Ovary (tissue), 3 donors: ENCODE data around the gene EMILIN3.

Experiments
- CTCF ChIP-seq, 3 donors: fragments of 450-650 bp in 2 of 3; fragments of 200-600 bp in 1 of 3; IDR thresholded peaks; one replicate each; pipeline versions ENCODE4 v1.5.1 to v1.8.0; 2016 to 2022; ENCODE audit warnings: antibody characterized with exemption in 3 of 3, mild to moderate bottlenecking in 1 of 3
- EP300 ChIP-seq: sonication (generic); formaldehyde crosslinking; IDR thresholded peaks from one replicate; pipeline ENCODE4 v1.6.1; 2017; ENCODE audit warnings: antibody characterized with exemption
- POLR2A ChIP-seq: fragments of 450-650 bp; IDR thresholded peaks from one replicate; pipeline ENCODE4 v1.6.1; 2017; ENCODE audit warnings: antibody characterized with exemption, mild to moderate bottlenecking, moderate library complexity
- donor health status: DM: no; HTN: no; CAD: no.

- no peak for TF ChIP-seq POLR2A
- TF ChIP-seq CTCF (IDR thresholded peaks at IDR 0.05): no peak
- no peak for TF ChIP-seq EP300
Observed at GRCh38 chr20:41370176-41370575, 3.6 kb upstream of the EMILIN3 start.
